ENCODE data around the gene ANKRD63.

Gene ANKRD63

GRCh38 chr15:40322531-40323238 is 39.8 kb upstream of the ANKRD63 start:
- no peak for TF ChIP-seq TCF12 (IDR thresholded peaks at IDR 0.05; ENCODE audit: low read depth)
- TF ChIP-seq YY1 (IDR thresholded peaks at IDR 0.05; ENCODE audit: low read depth) = no peak
- no peak for TF ChIP-seq MAX (IDR thresholded peaks at IDR 0.05)
- TF ChIP-seq EGR1 (IDR thresholded peaks at IDR 0.05) = no peak
- no peak for TF ChIP-seq TAF1 (IDR thresholded peaks at IDR 0.05; ENCODE audit: low read depth)
- no peak for TF ChIP-seq USF1 (IDR thresholded peaks at IDR 0.05)
- no peak for TF ChIP-seq CREB1 (IDR thresholded peaks at IDR 0.05; ENCODE audit: low read depth)
- no peak for TF ChIP-seq RAD21 (IDR thresholded peaks at IDR 0.05; ENCODE audit: low read depth)
- no peak for TF ChIP-seq ZBTB7A (IDR thresholded peaks at IDR 0.05; ENCODE audit: low read depth)
- TF ChIP-seq CEBPB (IDR thresholded peaks at IDR 0.05) = no peak
- TF ChIP-seq NFIC (IDR thresholded peaks at IDR 0.05) = no peak; the same call in 1 of the 2 replicates
- TF ChIP-seq TEAD4 (IDR thresholded peaks at IDR 0.05) = no peak
- no peak for TF ChIP-seq REST (IDR thresholded peaks at IDR 0.05; ENCODE audit: low read depth)
- TF ChIP-seq FOXM1 (IDR thresholded peaks at IDR 0.05; ENCODE audit: borderline replicate concordance, low read depth) = no peak
- no peak for TF ChIP-seq EP300 (IDR thresholded peaks at IDR 0.05; ENCODE audit: borderline replicate concordance)

GRCh38 chr15:40320931-40321371 is 38.1 kb upstream of the ANKRD63 start:
- TF ChIP-seq TAF1 (IDR thresholded peaks at IDR 0.05; ENCODE audit: low read depth) (no peak), RAD21 (IDR thresholded peaks at IDR 0.05; ENCODE audit: low read depth) (peak; percentile 67), EP300 (IDR thresholded peaks at IDR 0.05; ENCODE audit: borderline replicate concordance) (no peak)

GRCh38 chr15:40320409-40320808 is 37.5 kb upstream of the ANKRD63 start:
- TF ChIP-seq NFIC (IDR thresholded peaks at IDR 0.05) = no peak
- no peak for TF ChIP-seq YY1 (IDR thresholded peaks at IDR 0.05; ENCODE audit: low read depth)
- TF ChIP-seq USF1 (IDR thresholded peaks at IDR 0.05) = no peak
- no peak for TF ChIP-seq MAX (IDR thresholded peaks at IDR 0.05)
- TF ChIP-seq TAF1 (IDR thresholded peaks at IDR 0.05; ENCODE audit: low read depth) = no peak
- TF ChIP-seq RAD21 (IDR thresholded peaks at IDR 0.05; ENCODE audit: low read depth) = no peak
- TF ChIP-seq TCF12 (IDR thresholded peaks at IDR 0.05; ENCODE audit: low read depth) = no peak
- no peak for TF ChIP-seq TEAD4 (IDR thresholded peaks at IDR 0.05)
- no peak for TF ChIP-seq CREB1 (IDR thresholded peaks at IDR 0.05; ENCODE audit: low read depth)
- no peak for TF ChIP-seq CEBPB (IDR thresholded peaks at IDR 0.05)
- TF ChIP-seq FOXM1 (IDR thresholded peaks at IDR 0.05; ENCODE audit: borderline replicate concordance, low read depth) = no peak
- TF ChIP-seq ZBTB7A (IDR thresholded peaks at IDR 0.05; ENCODE audit: low read depth) = no peak

GRCh38 chr15:40317580-40317979 is 34.7 kb upstream of the ANKRD63 start:
- TF ChIP-seq TCF12 (IDR thresholded peaks at IDR 0.05; ENCODE audit: low read depth) (no peak), USF1 (IDR thresholded peaks at IDR 0.05) (no peak), FOXM1 (IDR thresholded peaks at IDR 0.05; ENCODE audit: borderline replicate concordance, low read depth) (no peak), ZBTB7A (IDR thresholded peaks at IDR 0.05; ENCODE audit: low read depth) (no peak), REST (IDR thresholded peaks at IDR 0.05; ENCODE audit: low read depth) (no peak), TAF1 (IDR thresholded peaks at IDR 0.05; ENCODE audit: low read depth) (no peak), YY1 (IDR thresholded peaks at IDR 0.05; ENCODE audit: low read depth) (no peak), MAX (IDR thresholded peaks at IDR 0.05) (no peak), CEBPB (IDR thresholded peaks at IDR 0.05) (no peak)

- TF ChIP-seq TCF12 (IDR thresholded peaks at IDR 0.05; ENCODE audit: low read depth) (no peak), EGR1 (IDR thresholded peaks at IDR 0.05) (no peak), MAX (IDR thresholded peaks at IDR 0.05) (no peak), FOXM1 (IDR thresholded peaks at IDR 0.05; ENCODE audit: borderline replicate concordance, low read depth) (no peak)
Measured at GRCh38 chr15:40316931-40317330, 34.1 kb upstream of the ANKRD63 start.

Data from Ishikawa (cell line).